ENCODE measurements around the gene SLC36A3.
"Not testable (repeated sequence)": the region's sequence is repeated elsewhere in the genome, so short reads cannot be mapped to it uniquely, and the experiment has no call there.

SLC36A3 gene

GRCh38 chr5:151235239-151235571 lies 68.4 kb downstream of the SLC36A3 start:
- DNase-seq: not testable (repeated sequence)

DNA sequence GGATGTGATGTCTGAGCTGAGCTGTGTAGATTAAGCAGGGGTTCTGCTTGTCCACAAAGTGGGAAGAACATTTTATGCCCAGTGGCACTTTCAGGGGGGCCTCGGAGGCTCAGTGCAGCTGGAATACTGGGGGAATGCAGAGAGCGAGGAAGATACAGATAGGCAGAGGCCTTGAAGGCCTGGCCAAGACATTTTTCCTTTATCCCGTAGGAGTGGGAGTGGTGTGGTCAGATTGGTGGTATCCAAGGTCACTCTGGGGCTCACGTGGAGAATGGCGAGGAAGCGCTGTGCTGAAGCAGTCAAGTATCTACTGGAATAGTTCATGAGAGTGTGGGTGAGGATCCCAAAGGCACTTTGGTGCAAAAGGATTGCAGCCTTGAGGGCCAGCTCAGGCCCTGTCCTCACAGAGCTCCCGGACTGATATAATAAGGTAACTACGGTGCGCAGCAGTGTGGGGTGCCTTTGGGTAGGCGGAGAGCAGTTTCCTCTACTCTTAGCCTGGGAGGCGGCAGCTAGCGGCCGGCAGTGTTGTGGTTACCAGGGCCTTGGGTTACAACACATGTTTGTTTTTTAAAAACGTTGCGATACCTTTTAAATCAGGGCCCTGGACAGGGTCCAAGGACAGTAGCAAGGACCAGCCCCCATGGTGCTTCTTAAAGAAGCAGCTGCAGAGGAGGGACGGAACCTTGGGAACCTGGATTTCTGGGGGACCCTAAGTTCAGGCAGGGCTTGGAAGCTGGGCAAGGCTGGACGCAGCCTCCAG lies 68.9 kb downstream of the SLC36A3 start:
- no peak for DNase-seq

DNA sequence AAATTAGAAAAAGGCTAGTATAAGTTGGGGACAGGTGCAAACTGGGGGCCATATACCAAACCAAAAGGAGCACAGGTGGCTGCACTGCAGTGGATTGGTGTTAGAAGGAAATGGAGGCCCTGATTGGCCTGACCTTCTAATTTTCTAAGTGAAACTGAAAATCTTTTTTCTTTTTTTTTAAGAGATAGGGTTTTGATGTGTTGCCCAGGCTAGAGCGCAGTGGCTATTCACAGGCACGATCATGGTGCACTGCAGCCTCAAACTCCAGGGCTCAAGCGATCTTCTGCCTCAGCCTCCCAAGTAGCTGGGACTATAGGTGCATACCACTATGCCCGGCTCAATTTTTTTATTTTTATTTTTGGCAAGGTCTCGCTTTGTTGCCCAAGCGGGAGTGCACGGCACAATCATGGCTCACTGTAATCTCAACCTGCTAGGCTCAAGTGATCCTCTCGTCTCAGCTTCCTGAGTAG lies 69.9 kb downstream of the SLC36A3 start:
- DNase-seq: no peak

GRCh38 chr5:151231359-151231758 lies 72.2 kb downstream of the SLC36A3 start:
- DNase-seq: no peak

DNA sequence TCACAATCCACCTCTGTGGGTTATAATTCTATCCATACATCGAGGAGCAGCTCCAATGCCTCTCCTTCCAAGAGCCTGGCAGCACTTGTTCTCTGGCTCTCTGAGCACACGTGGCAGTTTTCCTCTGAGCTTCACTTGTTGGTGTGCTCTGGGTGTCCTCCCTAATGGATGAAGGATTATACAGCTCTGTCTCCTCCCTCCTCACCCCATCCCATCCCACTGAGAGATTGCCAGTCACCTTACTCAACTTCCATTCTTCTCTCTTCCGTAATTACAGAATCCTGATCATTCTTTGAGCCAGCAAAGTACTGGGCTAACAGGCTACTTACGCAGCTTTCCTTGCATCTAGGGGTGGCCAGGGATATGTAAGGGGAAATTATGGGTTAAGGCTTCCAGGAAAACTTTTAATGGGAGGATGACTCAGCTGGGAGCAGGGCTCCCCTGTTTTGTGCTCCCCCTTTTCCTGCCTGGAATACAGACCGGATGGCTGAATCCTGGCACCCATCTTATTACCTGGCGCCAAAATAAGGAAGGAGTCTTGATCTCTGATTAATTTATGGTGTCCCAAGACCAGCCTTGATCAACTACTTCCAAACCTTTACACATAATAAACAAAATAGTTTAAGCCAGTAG lies 73.4 kb downstream of the SLC36A3 start:
- DNase-seq: no peak

GRCh38 chr5:151228986-151229385 lies 74.6 kb downstream of the SLC36A3 start:
- no peak for DNase-seq

GRCh38 chr5:151227918-151228447 lies 75.6 kb downstream of the SLC36A3 start:
- no peak for DNase-seq

All from stimulated activated CD4-positive, alpha-beta T cell treated with anti-CD3 and anti-CD28 coated beads, Interleukin-12 subunit alpha, Interleukin-12 subunit beta, amount 100 ng/mL, for 4 hours (primary cell).